OCI-LY7 (cell line): ENCODE measurements around the gene ANKRD10. TPM values are rescaled to one million over a fixed set of nuclear protein-coding genes. Genes with fewer than 3 reads are reported as not detected.

Experiments
- BruUV-seq: library from RNA; stranded (reverse); fragments of 400-500 nt; replicated peaks from 2 replicates; lab custom pipeline; 2021; lab: Mats Ljungman, UMichigan
- CTCF ChIA-PET: fragments of 300-600 bp; sonication (Branson Sonifier 250); formaldehyde crosslinking; loops from one replicate; lab custom pipeline; 2022; ENCODE audit warnings: antibody characterized with exemption; ENCODE audit not compliant: unreplicated experiment; lab: Charles Lee
- POLR2A ChIA-PET: fragments of 300-600 bp; sonication (Branson Sonifier 250); formaldehyde crosslinking; loops from one replicate; lab custom pipeline; 2022; ENCODE audit warnings: antibody characterized with exemption; lab: Charles Lee
- DNase-seq: peaks from one replicate; pipeline ENCODE4 v3.0.0-alpha.2; 2015; ENCODE audit warnings: low spot score
- H2AFZ ChIP-seq: fragments of 200-600 bp; sonication (generic), shearing (Covaris generic); 2 replicates; pipeline ENCODE4 v1.6.1; 2014; ENCODE audit warnings: mild to moderate bottlenecking, antibody characterized with exemption, low read length, moderate library complexity
- H3K27ac ChIP-seq: fragments of 200-600 bp; sonication (generic); 2 replicates; pipeline ENCODE4 v1.5.1; 2014; ENCODE audit warnings: mixed run types, low read depth, mild to moderate bottlenecking, moderate library complexity, low read length, inconsistent platforms; ENCODE audit not compliant: poor library complexity, severe bottlenecking
- H3K36me3 ChIP-seq: fragments of 200-600 bp; sonication (generic); 2 replicates; pipeline ENCODE4 v1.6.1; 2014; ENCODE audit warnings: mild to moderate bottlenecking, antibody characterized with exemption, low read length, moderate library complexity, mixed read lengths; ENCODE audit not compliant: insufficient read depth
- H3K4me1 ChIP-seq: fragments of 200-600 bp; sonication (generic); 2 replicates; pipeline ENCODE4 v1.5.1; 2014; ENCODE audit warnings: mild to moderate bottlenecking, low read length; ENCODE audit not compliant: insufficient read depth, poor library complexity, severe bottlenecking
- H3K4me2 ChIP-seq: fragments of 200-600 bp; sonication (generic); 2 replicates; pipeline ENCODE4 v1.6.1; 2014; ENCODE audit warnings: mild to moderate bottlenecking, low read length
- H3K4me3 ChIP-seq: fragments of 200-600 bp; sonication (generic); 2 replicates; pipeline ENCODE4 v1.5.1; 2014; ENCODE audit warnings: mild to moderate bottlenecking, low read depth, low read length; ENCODE audit not compliant: poor library complexity, severe bottlenecking
- H3K79me2 ChIP-seq: fragments of 200-600 bp; sonication (generic); 2 replicates; pipeline ENCODE4 v1.6.1; 2016; ENCODE audit warnings: low read depth, mild to moderate bottlenecking, low read length, moderate library complexity, mixed read lengths; ENCODE audit not compliant: insufficient read depth
- H3K9me2 ChIP-seq: fragments of 200-600 bp; sonication (generic); 2 replicates; pipeline ENCODE4 v1.6.1; 2016; ENCODE audit warnings: mild to moderate bottlenecking, low read length, mixed read lengths; ENCODE audit not compliant: insufficient read depth
- H3K9me3 ChIP-seq: fragments of 200-600 bp; sonication (generic); 2 replicates; pipeline ENCODE4 v1.6.1; 2014; ENCODE audit warnings: mild to moderate bottlenecking, mixed run types, low read length, mixed read lengths
- H4K20me1 ChIP-seq: fragments of 200-600 bp; sonication (generic); 2 replicates; pipeline ENCODE4 v1.6.1; 2014; ENCODE audit warnings: mild to moderate bottlenecking, antibody characterized with exemption, low read length, moderate library complexity, mixed read lengths; ENCODE audit not compliant: insufficient read depth
- CTCF ChIP-seq: fragments of 200-600 bp; sonication (generic); conservative IDR thresholded peaks from 2 replicates; pipeline ENCODE4 v1.5.1; 2014; ENCODE audit warnings: mild to moderate bottlenecking, antibody characterized with exemption, low read length, moderate library complexity, mixed read lengths
- EZH2phosphoT487 ChIP-seq: fragments of 200-600 bp; sonication (generic); IDR thresholded peaks from 2 replicates; pipeline ENCODE4 v1.6.1; 2018; ENCODE audit warnings: low read depth, borderline replicate concordance, mild to moderate bottlenecking, mixed run types, antibody characterized with exemption, low read length, moderate library complexity, mixed read lengths
- intact Hi-C: fragments of 100-400 bp; cut with micrococcal nuclease; formaldehyde crosslinking; loops from one replicate; pipeline ENCODE4 v1.10.0; 2022; ENCODE audit not compliant: unreplicated experiment
- total RNA-seq, 2 experiments: library from RNA; depleted of rRNA in 1 of 2; stranded (reverse); fragments of >200 nt in 1 of 2; shearing (Covaris generic) in 1 of 2; gene quantifications; 2 replicates each; pipeline ENCODE4 v1.2.3, GENCODE V29; 2014 to 2022

ANKRD10 gene
- total RNA-seq, 2 experiments from 2014 or later, result 82.8 to 86.0 TPM

- intact Hi-C loops, result no loop called here
- Histone ChIP-seq H3K27ac (no peak overlapping the region), H3K4me1 (no peaks in the 10 kb centered on the region), H3K9me2 (no peaks in the 10 kb centered on the region), H3K9me3 (no peaks in the 10 kb centered on the region), H3K4me2 (no peak overlapping the region), H3K4me3 (no peak overlapping the region), H3K36me3 (peaks cover 65% of the 10 kb centered on the region), H4K20me1 (no peaks in the 10 kb centered on the region; the same call in 1 of the 2 replicates), H2AFZ (no peak overlapping the region), H3K79me2 (peaks cover 4% of the 10 kb centered on the region; the same call in 1 of the 2 replicates)
- DNase-seq, result no peak
- ChIA-PET POLR2A (interaction anchor here (0.7 kb wide), 1 partner anchor 480 kb away, joined by 4 read pairs; no protein-coding TSS in a partner anchor), CTCF (no interaction called here)
- no TSS peak for BruUV-seq
- TF ChIP-seq EZH2phosphoT487 (no peak), CTCF (no peak)
Measured at GRCh38 chr13:110902370-110902769, 12.5 kb downstream of the ANKRD10 start.

- Histone ChIP-seq H3K4me3 (no peak overlapping the region), H3K27ac (no peak overlapping the region), H3K4me1 (no peaks in the 10 kb centered on the region), H3K79me2 (no peaks in the 10 kb centered on the region), H2AFZ (no peak overlapping the region), H4K20me1 (no peaks in the 10 kb centered on the region), H3K36me3 (peaks cover 40% of the 10 kb centered on the region), H3K4me2 (no peak overlapping the region), H3K9me2 (no peaks in the 10 kb centered on the region), H3K9me3 (no peaks in the 10 kb centered on the region)
- CTCF ChIA-PET, result no interaction called here
- no TSS peak for BruUV-seq
- intact Hi-C loops, result no loop called here
- POLR2A ChIA-PET, result no interaction called here
- DNase-seq, result no peak
- TF ChIP-seq CTCF (no peak), EZH2phosphoT487 (no peak)
Measured at GRCh38 chr13:110897521-110897920, 17.3 kb downstream of the ANKRD10 start.

GRCh38 chr13:110897014-110897413 is 17.9 kb downstream of the ANKRD10 start:
- no peaks in the 10 kb centered on the region for H3K9me2 ChIP-seq
- H3K9me3 ChIP-seq, result no peaks in the 10 kb centered on the region
- H3K4me1 ChIP-seq, result no peaks in the 10 kb centered on the region
- POLR2A ChIA-PET, result no interaction called here
- CTCF ChIA-PET, result no interaction called here
- H2AFZ ChIP-seq, result no peak overlapping the region
- H3K4me2 ChIP-seq, result no peak overlapping the region
- H3K36me3 ChIP-seq, result peaks cover 40% of the 10 kb centered on the region
- no peaks in the 10 kb centered on the region for H4K20me1 ChIP-seq
- H3K79me2 ChIP-seq, result no peaks in the 10 kb centered on the region
- no peak for DNase-seq
- intact Hi-C loops, result no loop called here
- TF ChIP-seq EZH2phosphoT487, result no peak
- no peak for TF ChIP-seq CTCF
- H3K27ac ChIP-seq, result no peak overlapping the region
- no peak overlapping the region for H3K4me3 ChIP-seq
- no TSS peak for BruUV-seq
